OCI-LY1 (cell line): Measurements from ENCODE around the gene WDR59.
"Not testable (repeated sequence)": the region's sequence is repeated elsewhere in the genome, so short reads cannot be mapped to it uniquely, and the experiment has no call there.

ENCODE experiments used
- H2AFZ ChIP-seq: fragments of 200-600 bp; sonication (generic), shearing (Covaris generic); 2 replicates; pipeline ENCODE4 v1.6.0; 2014; ENCODE audit warnings: antibody characterized with exemption, mild to moderate bottlenecking, low read length
- H3F3A ChIP-seq: fragments of 200-600 bp; sonication (generic), shearing (Covaris generic); 2 replicates; pipeline ENCODE4 v1.6.0; 2014; ENCODE audit warnings: mild to moderate bottlenecking, antibody characterized with exemption, low read length, moderate library complexity; ENCODE audit not compliant: insufficient read depth
- H3K27ac ChIP-seq: fragments of 200-600 bp; sonication (generic); 2 replicates; pipeline ENCODE4 v1.5.1; 2014; ENCODE audit warnings: low read length, mixed run types, mild to moderate bottlenecking, low read depth; ENCODE audit not compliant: poor library complexity, severe bottlenecking
- H3K27me3 ChIP-seq: fragments of 200-600 bp; sonication (generic); 2 replicates; pipeline ENCODE4 v1.6.0; 2014; ENCODE audit warnings: antibody characterized with exemption, mild to moderate bottlenecking, low read length, moderate library complexity; ENCODE audit not compliant: insufficient read depth
- H3K36me3 ChIP-seq: fragments of 200-600 bp; sonication (generic); 2 replicates; pipeline ENCODE4 v1.6.1; 2014; ENCODE audit warnings: mild to moderate bottlenecking, antibody characterized with exemption, low read length, moderate library complexity, mixed read lengths; ENCODE audit not compliant: insufficient read depth
- H3K4me1 ChIP-seq: fragments of 200-600 bp; sonication (generic); 2 replicates; pipeline ENCODE4 v1.5.1; 2014; ENCODE audit warnings: mild to moderate bottlenecking, low read length, moderate library complexity; ENCODE audit not compliant: insufficient read depth, severe bottlenecking
- H3K4me2 ChIP-seq: fragments of 200-600 bp; sonication (generic), shearing (Covaris generic); 2 replicates; pipeline ENCODE4 v1.6.1; 2014; ENCODE audit warnings: low read length
- H3K4me3 ChIP-seq: fragments of 200-600 bp; sonication (generic); 2 replicates; pipeline ENCODE4 v1.5.1; 2014; ENCODE audit warnings: low read length, low read depth, mild to moderate bottlenecking, mixed read lengths; ENCODE audit not compliant: poor library complexity, severe bottlenecking
- H3K79me2 ChIP-seq: fragments of 200-600 bp; shearing (Covaris generic); 2 replicates; pipeline ENCODE4 v1.6.1; 2016; ENCODE audit warnings: mixed run types, low read length, mixed read lengths; ENCODE audit not compliant: insufficient read depth
- H3K9ac ChIP-seq: fragments of 200-600 bp; sonication (generic), shearing (Covaris generic); 2 replicates; pipeline ENCODE4 v1.6.1; 2014; ENCODE audit warnings: mild to moderate bottlenecking, low read length, mixed read lengths
- H3K9me2 ChIP-seq: fragments of 200-600 bp; sonication (generic), shearing (Covaris generic); 2 replicates; pipeline ENCODE4 v1.6.1; 2014; ENCODE audit warnings: low read depth, mild to moderate bottlenecking, low read length, mixed read lengths
- H3K9me3 ChIP-seq: fragments of 200-600 bp; shearing (Covaris generic); 2 replicates; pipeline ENCODE4 v1.6.1; 2014; ENCODE audit warnings: low read length, mixed read lengths
- H4K20me1 ChIP-seq: fragments of 200-600 bp; sonication (generic), shearing (Covaris generic); 2 replicates; pipeline ENCODE4 v1.6.0; 2016; ENCODE audit warnings: mild to moderate bottlenecking, low read length; ENCODE audit not compliant: insufficient read depth
- EZH2 ChIP-seq: fragments of 200-600 bp; sonication (generic), shearing (Covaris generic); IDR thresholded peaks from 2 replicates; pipeline ENCODE4 v1.8.0; 2017; ENCODE audit warnings: borderline replicate concordance, mixed run types, mild to moderate bottlenecking, antibody characterized with exemption, low read length, moderate library complexity, mixed read lengths
- TF ChIP-seq, protein P1 (sequence below): fragments of 200-600 bp; sonication (generic), shearing (Covaris generic); IDR thresholded peaks from 2 replicates; pipeline ENCODE4 v1.5.1; 2017; ENCODE audit warnings: mild to moderate bottlenecking, antibody characterized with exemption, low read length, moderate library complexity, mixed read lengths

WDR59 gene

GRCh38 chr16:75019586-75019985 is 34.7 kb upstream of the WDR59 start:
- Histone ChIP-seq H3F3A (no peaks in the 10 kb centered on the region), H3K9ac (no peak overlapping the region), H3K27me3 (no peaks in the 10 kb centered on the region), H3K9me2 (no peaks in the 10 kb centered on the region), H3K4me2 (no peak overlapping the region), H3K27ac (no peak overlapping the region), H2AFZ (no peak overlapping the region), H3K9me3 (peaks cover 7% of the 10 kb centered on the region; the same call in 1 of the 2 replicates), H3K4me1 (no peaks in the 10 kb centered on the region), H3K4me3 (no peak overlapping the region), H3K36me3 (no peaks in the 10 kb centered on the region), H4K20me1 (no peaks in the 10 kb centered on the region), H3K79me2 (no peaks in the 10 kb centered on the region)
- TF ChIP-seq EZH2: no peak

DNA sequence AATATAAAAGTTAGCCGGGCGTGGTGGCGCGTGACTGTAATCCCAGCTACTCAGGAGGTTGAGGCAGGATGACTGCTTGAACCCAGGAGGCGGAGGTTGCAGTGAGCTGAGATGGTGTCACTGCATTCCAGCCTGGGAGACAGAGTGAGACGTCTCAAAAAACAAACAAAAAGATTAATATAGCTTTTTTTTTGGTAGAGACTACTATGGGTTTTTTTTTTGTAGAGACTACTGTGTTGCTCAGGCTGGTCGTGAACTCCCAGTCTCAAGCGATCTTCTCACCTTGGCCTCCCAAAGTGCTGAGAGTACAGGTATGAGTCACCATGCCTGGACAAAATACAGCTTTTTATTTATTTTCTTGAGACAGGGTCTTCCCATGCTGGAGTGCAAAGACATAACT is 34.1 kb upstream of the WDR59 start:
- Histone ChIP-seq H3K9me3 (peaks cover 7% of the 10 kb centered on the region; the same call in 1 of the 2 replicates), H3F3A (no peaks in the 10 kb centered on the region), H3K9me2 (no peaks in the 10 kb centered on the region), H3K4me3 (no peak overlapping the region), H3K4me1 (no peaks in the 10 kb centered on the region), H3K9ac (no peak overlapping the region), H3K27ac (no peak overlapping the region), H3K36me3 (no peaks in the 10 kb centered on the region), H3K27me3 (no peaks in the 10 kb centered on the region), H3K79me2 (no peaks in the 10 kb centered on the region), H3K4me2 (no peak overlapping the region), H4K20me1 (no peaks in the 10 kb centered on the region), H2AFZ (no peak overlapping the region)
- TF ChIP-seq, protein P1, sequence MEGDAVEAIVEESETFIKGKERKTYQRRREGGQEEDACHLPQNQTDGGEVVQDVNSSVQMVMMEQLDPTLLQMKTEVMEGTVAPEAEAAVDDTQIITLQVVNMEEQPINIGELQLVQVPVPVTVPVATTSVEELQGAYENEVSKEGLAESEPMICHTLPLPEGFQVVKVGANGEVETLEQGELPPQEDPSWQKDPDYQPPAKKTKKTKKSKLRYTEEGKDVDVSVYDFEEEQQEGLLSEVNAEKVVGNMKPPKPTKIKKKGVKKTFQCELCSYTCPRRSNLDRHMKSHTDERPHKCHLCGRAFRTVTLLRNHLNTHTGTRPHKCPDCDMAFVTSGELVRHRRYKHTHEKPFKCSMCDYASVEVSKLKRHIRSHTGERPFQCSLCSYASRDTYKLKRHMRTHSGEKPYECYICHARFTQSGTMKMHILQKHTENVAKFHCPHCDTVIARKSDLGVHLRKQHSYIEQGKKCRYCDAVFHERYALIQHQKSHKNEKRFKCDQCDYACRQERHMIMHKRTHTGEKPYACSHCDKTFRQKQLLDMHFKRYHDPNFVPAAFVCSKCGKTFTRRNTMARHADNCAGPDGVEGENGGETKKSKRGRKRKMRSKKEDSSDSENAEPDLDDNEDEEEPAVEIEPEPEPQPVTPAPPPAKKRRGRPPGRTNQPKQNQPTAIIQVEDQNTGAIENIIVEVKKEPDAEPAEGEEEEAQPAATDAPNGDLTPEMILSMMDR: no peak
- TF ChIP-seq EZH2: no peak

GRCh38 chr16:75017670-75018525 is 33.0 kb upstream of the WDR59 start:
- H3K36me3 ChIP-seq: no peaks in the 10 kb centered on the region

GRCh38 chr16:75016451-75017081 is 31.6 kb upstream of the WDR59 start:
- H3K9ac ChIP-seq, H2AFZ ChIP-seq, H3K27me3 ChIP-seq, H3K4me2 ChIP-seq, H3K4me1 ChIP-seq, H4K20me1 ChIP-seq, H3K9me3 ChIP-seq, H3K36me3 ChIP-seq, H3K79me2 ChIP-seq, H3F3A ChIP-seq, H3K9me2 ChIP-seq, H3K4me3 ChIP-seq, H3K27ac ChIP-seq: not testable (repeated sequence)

More at GRCh38 chr16:75017670-75018525, 33.0 kb upstream of the WDR59 start:
- H4K20me1 ChIP-seq: no peaks in the 10 kb centered on the region
- no peaks in the 10 kb centered on the region for H3F3A ChIP-seq
- H3K9me3 ChIP-seq: peaks cover 7% of the 10 kb centered on the region; the same call in 1 of the 2 replicates
- no peak for TF ChIP-seq EZH2
- TF ChIP-seq, protein P1: no peak
- no peaks in the 10 kb centered on the region for H3K27me3 ChIP-seq
- H2AFZ ChIP-seq: no peak overlapping the region
- H3K4me2 ChIP-seq: no peak overlapping the region
- no peak overlapping the region for H3K27ac ChIP-seq
- H3K4me1 ChIP-seq: no peaks in the 10 kb centered on the region
- H3K4me3 ChIP-seq: no peak overlapping the region
- H3K9ac ChIP-seq: no peak overlapping the region
- H3K79me2 ChIP-seq: no peaks in the 10 kb centered on the region
- no peaks in the 10 kb centered on the region for H3K9me2 ChIP-seq
